SH-SY5Y (cell line): ENCODE measurements around the gene TARDBP.

ENCODE experiments used
- GATA2 ChIP-seq: IDR thresholded peaks from 2 replicates; pipeline ENCODE4 v1.6.1; 2011; ENCODE audit warnings: mild to moderate bottlenecking, low read depth, low read length
- GATA3 ChIP-seq: IDR thresholded peaks from 2 replicates; pipeline ENCODE4 v1.6.1; 2011; ENCODE audit warnings: low read depth, mild to moderate bottlenecking, low read length, moderate library complexity

DNA sequence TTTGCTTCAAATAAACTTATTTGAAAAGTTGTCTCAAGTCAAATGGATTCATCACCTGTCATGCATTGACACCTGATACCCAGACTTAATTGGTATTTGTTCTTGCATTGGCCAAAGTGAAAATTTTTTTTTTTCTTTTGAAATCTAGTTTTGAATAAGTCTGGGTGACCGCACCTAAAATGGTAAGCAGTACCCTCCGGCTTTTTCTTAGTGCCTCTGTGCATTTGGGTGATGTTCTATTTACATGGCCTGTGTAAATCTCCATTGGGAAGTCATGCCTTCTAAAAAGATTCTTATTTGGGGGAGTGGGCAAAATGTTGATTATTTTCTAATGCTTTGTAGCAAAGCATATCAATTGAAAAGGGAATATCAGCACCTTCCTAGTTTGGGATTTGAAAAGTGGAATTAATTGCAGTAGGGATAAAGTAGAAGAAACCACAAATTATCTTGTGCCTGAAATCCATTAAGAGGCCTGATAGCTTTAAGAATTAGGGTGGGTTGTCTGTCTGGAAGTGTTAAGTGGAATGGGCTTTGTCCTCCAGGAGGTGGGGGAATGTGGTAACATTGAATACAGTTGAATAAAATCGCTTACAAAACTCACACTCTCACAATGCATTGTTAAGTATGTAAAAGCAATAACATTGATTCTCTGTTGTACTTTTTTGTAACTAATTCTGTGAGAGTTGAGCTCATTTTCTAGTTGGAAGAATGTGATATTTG lies 11.9 kb downstream of the TARDBP start:
- TF ChIP-seq GATA3, result no peak
- no peak for TF ChIP-seq GATA2
